K562 (cell line): ENCODE results near the gene SMIM30. TPM values are rescaled to one million over a fixed set of nuclear protein-coding genes. Genes with fewer than 3 reads are reported as not detected.
A peak's percentile ranks its signal among the peaks of the same experiment; 100 is the strongest.

Experiments
- ATF1 ChIP-seq, 2 experiments: fragments of 450-650 bp in 1 of 2; IDR thresholded peaks; 2 replicates each; pipeline ENCODE4 v1.6.1; 2016; ENCODE audit warnings: missing compliant biosample characterization in 1 of 2, missing genetic modification characterization in 1 of 2
- HDAC8 ChIP-seq: fragments of 450-650 bp; IDR thresholded peaks from 2 replicates; pipeline ENCODE4 v1.6.1; 2016; ENCODE audit warnings: mild to moderate bottlenecking, missing genetic modification characterization, moderate library complexity, missing compliant biosample characterization
- L3MBTL2 ChIP-seq: fragments of 450-650 bp; IDR thresholded peaks from 2 replicates; pipeline ENCODE4 v1.6.1; 2016; ENCODE audit warnings: mild to moderate bottlenecking, moderate library complexity
- NR2C2 ChIP-seq, 2 experiments: fragments of 200-800 bp in 1 of 2; sonication (Bioruptor generic) in 1 of 2; sonication (generic) in 1 of 2; formaldehyde crosslinking in 1 of 2; IDR thresholded peaks; 2 replicates each; pipeline versions ENCODE4 v1.6.1 to v1.8.0; 2016 to 2022; ENCODE audit warnings: mild to moderate bottlenecking in 1 of 2, missing compliant biosample characterization in 1 of 2, missing genetic modification characterization in 1 of 2, missing genetic modification reagents in 1 of 2
- PCBP2 ChIP-seq: fragments of 200-400 bp; formaldehyde crosslinking; IDR thresholded peaks from 2 replicates; pipeline ENCODE4 v1.6.1; 2018; ENCODE audit warnings: low read length, low read depth, mild to moderate bottlenecking, moderate library complexity; ENCODE audit not compliant: poor library complexity, severe bottlenecking
- PML ChIP-seq: IDR thresholded peaks from 2 replicates; pipeline ENCODE4 v1.6.1; 2012; ENCODE audit warnings: low read length, inconsistent platforms
- SIX5 ChIP-seq, 2 experiments: IDR thresholded peaks; 2 replicates each; pipeline ENCODE4 v1.6.1; 2011; ENCODE audit warnings: low read length in 2 of 2, borderline replicate concordance in 1 of 2, low read depth in 1 of 2, mild to moderate bottlenecking in 1 of 2, moderate library complexity in 1 of 2; ENCODE audit not compliant: insufficient read depth in 1 of 2
- TAF7 ChIP-seq: fragments of 450-650 bp; IDR thresholded peaks from 2 replicates; pipeline ENCODE4 v1.6.1; 2016; ENCODE audit warnings: missing genetic modification characterization, missing compliant biosample characterization
- TCF7 ChIP-seq: sonication (generic); IDR thresholded peaks from 2 replicates; pipeline ENCODE4 v1.6.1; 2016; ENCODE audit warnings: antibody characterized with exemption, borderline replicate concordance
- ZNF197 ChIP-seq: fragments of 200-800 bp; sonication (Bioruptor generic); IDR thresholded peaks from 2 replicates; pipeline ENCODE4 v1.6.1; 2016; ENCODE audit warnings: low read depth, missing genetic modification characterization, missing compliant biosample characterization
- polyA plus RNA-seq, 8 experiments: library from polyadenylated mRNA; depleted of rRNA in 4 of 8; stranded (reverse) in 5 of 8; unstranded in 3 of 8; fragments of >200 nt; fragmentation: Nextera tagmentation in 2 of 8; fragmentation: Illumina TruSeq in 1 of 8; extraction: Ambion mirVana in 2 of 8; extraction: Trizol in 1 of 8; gene quantifications; 2 replicates each; pipeline versions ENCODE4 v1.2.1 to v1.2.3, GENCODE V29; 2011 to 2014; ENCODE audit warnings: inconsistent platforms in 1 of 8, missing spikeins in 1 of 8
- total RNA-seq, 7 experiments: library from RNA; depleted of rRNA in 6 of 7; stranded (reverse); fragments of >200 nt in 6 of 7; fragmentation: Illumina TruSeq in 2 of 7; extraction: Trizol in 2 of 7; gene quantifications; 2 replicates each; pipeline versions ENCODE4 v1.2.1 to v1.2.3, GENCODE V29; 2011 to 2021; ENCODE audit warnings: low replicate concordance in 1 of 7
- TF ChIP-seq, protein P1 (sequence below): fragments of 250-450 bp; sonication (Bioruptor Pico); IDR thresholded peaks from 2 replicates; pipeline ENCODE4 v1.5.0; 2020; ENCODE audit warnings: mild to moderate bottlenecking
- TF ChIP-seq, protein P2 (sequence below): sonication (generic); formaldehyde crosslinking; IDR thresholded peaks from 2 replicates; pipeline ENCODE4 v1.8.1; 2023; ENCODE audit warnings: mild to moderate bottlenecking, missing genetic modification reagents
- TF ChIP-seq, protein P3 (sequence below): fragments of 450-650 bp; IDR thresholded peaks from 2 replicates; pipeline ENCODE4 v1.6.1; 2017; ENCODE audit warnings: antibody characterized with exemption, mild to moderate bottlenecking
- TF ChIP-seq, protein P4 (sequence below), 3 experiments: IDR thresholded peaks in 2 of 3; conservative IDR thresholded peaks in 1 of 3; 2 replicates each; pipeline ENCODE4 v1.5.1; 2011 to 2012; ENCODE audit warnings: low read length in 3 of 3, mild to moderate bottlenecking in 3 of 3, control low read depth in 2 of 3, improper control_type of control experiment in 1 of 3, inconsistent platforms in 1 of 3, low read depth in 1 of 3, mixed read lengths in 1 of 3, moderate library complexity in 1 of 3; ENCODE audit not compliant: insufficient read depth in 2 of 3

The SMIM30 gene
- total and polyA plus RNA-seq, 9 of the 15 experiments (the other 6 are each of a cell fraction or from before 2014, with no cell fraction given), result 161 to 891 (median 316) TPM

DNA sequence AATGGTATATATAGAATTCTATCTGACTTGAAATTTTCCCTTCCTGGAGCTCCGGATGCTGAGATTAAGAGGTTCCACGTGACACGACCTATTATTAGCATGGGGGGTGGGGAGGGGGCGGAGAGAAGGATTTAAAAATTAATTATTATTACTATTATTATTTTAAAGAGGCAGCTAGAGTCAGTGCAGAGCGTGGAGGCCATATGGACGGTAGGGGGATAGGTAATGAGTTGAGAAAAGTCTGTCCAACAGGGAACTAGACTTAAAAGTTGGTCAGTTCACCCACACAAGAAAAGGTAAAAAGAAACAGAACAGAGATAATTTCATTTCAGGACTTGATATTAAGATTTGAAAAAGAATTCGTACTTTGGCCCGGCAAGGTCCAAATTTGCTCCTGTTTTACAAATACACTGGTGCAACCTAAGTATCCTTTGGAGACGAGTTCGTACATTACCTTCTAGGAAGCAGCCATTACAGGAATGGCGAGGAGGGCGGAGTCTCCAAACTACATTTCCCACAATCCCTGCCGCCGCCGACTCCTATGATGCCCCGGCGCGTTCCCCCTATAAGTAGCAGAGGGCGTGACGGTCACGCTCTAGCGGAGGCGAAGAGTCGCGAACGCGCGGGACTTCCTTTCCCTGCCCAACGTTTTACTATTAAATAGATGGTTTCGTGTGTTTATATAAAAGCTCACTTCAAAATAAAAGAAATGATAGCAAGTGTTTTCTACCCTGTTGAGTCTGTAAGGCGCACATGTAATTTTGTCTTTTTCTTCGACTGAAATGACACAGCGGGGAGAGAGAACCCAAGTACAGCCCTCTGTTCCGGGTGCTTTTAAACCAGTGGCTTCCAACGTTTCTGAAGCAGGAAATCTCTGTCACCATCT lies at the start of gene SMIM30 (continued):
- peak; percentile 96 for TF ChIP-seq TAF7 (tag)
- no peak for TF ChIP-seq PCBP2
- no peak for TF ChIP-seq ATF1 (CRISPR knock-in tag; IDR thresholded peaks at IDR 0.05)
- TF ChIP-seq ATF1 (tag; IDR thresholded peaks at IDR 0.05), result peak; percentile 98
- peak; percentile 90 for TF ChIP-seq L3MBTL2
- TF ChIP-seq SIX5 (IDR thresholded peaks at IDR 0.05; ENCODE audit: borderline replicate concordance in 1 of 2, insufficient read depth in 1 of 2, low read depth in 1 of 2, low read length in 2 of 2), result peak; percentile 91 to 92
- TF ChIP-seq, protein P1, sequence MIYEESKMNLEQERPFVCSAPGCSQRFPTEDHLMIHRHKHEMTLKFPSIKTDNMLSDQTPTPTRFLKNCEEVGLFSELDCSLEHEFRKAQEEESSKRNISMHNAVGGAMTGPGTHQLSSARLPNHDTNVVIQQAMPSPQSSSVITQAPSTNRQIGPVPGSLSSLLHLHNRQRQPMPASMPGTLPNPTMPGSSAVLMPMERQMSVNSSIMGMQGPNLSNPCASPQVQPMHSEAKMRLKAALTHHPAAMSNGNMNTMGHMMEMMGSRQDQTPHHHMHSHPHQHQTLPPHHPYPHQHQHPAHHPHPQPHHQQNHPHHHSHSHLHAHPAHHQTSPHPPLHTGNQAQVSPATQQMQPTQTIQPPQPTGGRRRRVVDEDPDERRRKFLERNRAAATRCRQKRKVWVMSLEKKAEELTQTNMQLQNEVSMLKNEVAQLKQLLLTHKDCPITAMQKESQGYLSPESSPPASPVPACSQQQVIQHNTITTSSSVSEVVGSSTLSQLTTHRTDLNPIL (CRISPR knock-in tag), result no peak
- peak; percentile 91 for TF ChIP-seq PML
- TF ChIP-seq, protein P2, sequence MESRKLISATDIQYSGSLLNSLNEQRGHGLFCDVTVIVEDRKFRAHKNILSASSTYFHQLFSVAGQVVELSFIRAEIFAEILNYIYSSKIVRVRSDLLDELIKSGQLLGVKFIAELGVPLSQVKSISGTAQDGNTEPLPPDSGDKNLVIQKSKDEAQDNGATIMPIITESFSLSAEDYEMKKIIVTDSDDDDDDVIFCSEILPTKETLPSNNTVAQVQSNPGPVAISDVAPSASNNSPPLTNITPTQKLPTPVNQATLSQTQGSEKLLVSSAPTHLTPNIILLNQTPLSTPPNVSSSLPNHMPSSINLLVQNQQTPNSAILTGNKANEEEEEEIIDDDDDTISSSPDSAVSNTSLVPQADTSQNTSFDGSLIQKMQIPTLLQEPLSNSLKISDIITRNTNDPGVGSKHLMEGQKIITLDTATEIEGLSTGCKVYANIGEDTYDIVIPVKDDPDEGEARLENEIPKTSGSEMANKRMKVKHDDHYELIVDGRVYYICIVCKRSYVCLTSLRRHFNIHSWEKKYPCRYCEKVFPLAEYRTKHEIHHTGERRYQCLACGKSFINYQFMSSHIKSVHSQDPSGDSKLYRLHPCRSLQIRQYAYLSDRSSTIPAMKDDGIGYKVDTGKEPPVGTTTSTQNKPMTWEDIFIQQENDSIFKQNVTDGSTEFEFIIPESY (CRISPR knock-in tag), result peak; percentile 41; the same call in 1 of the 2 replicates
- peak; percentile 90 for TF ChIP-seq ZNF197 (CRISPR knock-in tag)
- no peak for TF ChIP-seq TCF7
- TF ChIP-seq, protein P3, sequence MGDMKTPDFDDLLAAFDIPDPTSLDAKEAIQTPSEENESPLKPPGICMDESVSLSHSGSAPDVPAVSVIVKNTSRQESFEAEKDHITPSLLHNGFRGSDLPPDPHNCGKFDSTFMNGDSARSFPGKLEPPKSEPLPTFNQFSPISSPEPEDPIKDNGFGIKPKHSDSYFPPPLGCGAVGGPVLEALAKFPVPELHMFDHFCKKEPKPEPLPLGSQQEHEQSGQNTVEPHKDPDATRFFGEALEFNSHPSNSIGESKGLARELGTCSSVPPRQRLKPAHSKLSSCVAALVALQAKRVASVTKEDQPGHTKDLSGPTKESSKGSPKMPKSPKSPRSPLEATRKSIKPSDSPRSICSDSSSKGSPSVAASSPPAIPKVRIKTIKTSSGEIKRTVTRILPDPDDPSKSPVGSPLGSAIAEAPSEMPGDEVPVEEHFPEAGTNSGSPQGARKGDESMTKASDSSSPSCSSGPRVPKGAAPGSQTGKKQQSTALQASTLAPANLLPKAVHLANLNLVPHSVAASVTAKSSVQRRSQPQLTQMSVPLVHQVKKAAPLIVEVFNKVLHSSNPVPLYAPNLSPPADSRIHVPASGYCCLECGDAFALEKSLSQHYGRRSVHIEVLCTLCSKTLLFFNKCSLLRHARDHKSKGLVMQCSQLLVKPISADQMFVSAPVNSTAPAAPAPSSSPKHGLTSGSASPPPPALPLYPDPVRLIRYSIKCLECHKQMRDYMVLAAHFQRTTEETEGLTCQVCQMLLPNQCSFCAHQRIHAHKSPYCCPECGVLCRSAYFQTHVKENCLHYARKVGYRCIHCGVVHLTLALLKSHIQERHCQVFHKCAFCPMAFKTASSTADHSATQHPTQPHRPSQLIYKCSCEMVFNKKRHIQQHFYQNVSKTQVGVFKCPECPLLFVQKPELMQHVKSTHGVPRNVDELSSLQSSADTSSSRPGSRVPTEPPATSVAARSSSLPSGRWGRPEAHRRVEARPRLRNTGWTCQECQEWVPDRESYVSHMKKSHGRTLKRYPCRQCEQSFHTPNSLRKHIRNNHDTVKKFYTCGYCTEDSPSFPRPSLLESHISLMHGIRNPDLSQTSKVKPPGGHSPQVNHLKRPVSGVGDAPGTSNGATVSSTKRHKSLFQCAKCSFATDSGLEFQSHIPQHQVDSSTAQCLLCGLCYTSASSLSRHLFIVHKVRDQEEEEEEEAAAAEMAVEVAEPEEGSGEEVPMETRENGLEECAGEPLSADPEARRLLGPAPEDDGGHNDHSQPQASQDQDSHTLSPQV, result peak; percentile 61
- peak; percentile 55; the same call in 1 of the 2 replicates for TF ChIP-seq NR2C2 (CRISPR knock-in tag; IDR thresholded peaks at IDR 0.05)
- peak; percentile 94 for TF ChIP-seq NR2C2 (tag; IDR thresholded peaks at IDR 0.05)
- TF ChIP-seq, protein P4, sequence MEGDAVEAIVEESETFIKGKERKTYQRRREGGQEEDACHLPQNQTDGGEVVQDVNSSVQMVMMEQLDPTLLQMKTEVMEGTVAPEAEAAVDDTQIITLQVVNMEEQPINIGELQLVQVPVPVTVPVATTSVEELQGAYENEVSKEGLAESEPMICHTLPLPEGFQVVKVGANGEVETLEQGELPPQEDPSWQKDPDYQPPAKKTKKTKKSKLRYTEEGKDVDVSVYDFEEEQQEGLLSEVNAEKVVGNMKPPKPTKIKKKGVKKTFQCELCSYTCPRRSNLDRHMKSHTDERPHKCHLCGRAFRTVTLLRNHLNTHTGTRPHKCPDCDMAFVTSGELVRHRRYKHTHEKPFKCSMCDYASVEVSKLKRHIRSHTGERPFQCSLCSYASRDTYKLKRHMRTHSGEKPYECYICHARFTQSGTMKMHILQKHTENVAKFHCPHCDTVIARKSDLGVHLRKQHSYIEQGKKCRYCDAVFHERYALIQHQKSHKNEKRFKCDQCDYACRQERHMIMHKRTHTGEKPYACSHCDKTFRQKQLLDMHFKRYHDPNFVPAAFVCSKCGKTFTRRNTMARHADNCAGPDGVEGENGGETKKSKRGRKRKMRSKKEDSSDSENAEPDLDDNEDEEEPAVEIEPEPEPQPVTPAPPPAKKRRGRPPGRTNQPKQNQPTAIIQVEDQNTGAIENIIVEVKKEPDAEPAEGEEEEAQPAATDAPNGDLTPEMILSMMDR (IDR thresholded peaks at IDR 0.05 in 2 of 3, conservative IDR thresholded peaks at IDR 0.05 in 1 of 3; ENCODE audit: insufficient read depth in 2 of 3, low read depth in 1 of 3, low read length in 3 of 3), result peak in 2 of 3 experiments; percentile 10 to 18; a peak in 1 of 6 replicates
- TF ChIP-seq HDAC8, result peak; percentile 42; the same call in 1 of the 2 replicates
